Measurements from ENCODE around the gene CHD1.

GRCh38 chr5:98927989-98928872 lies 576 bp downstream of the CHD1 start:
- TF ChIP-seq DRAP1 (CRISPR knock-in tag; IDR thresholded peaks at IDR 0.05) (no peak), ZC3H13 (CRISPR knock-in tag; IDR thresholded peaks at IDR 0.05) (no peak), ZNF430 (CRISPR knock-in tag; IDR thresholded peaks at IDR 0.05) (no peak), SOX6 (IDR thresholded peaks at IDR 0.05) (no peak), SOX6 (CRISPR knock-in tag; IDR thresholded peaks at IDR 0.05) (no peak), EZH2 (conservative IDR thresholded peaks at IDR 0.05; ENCODE audit: low read depth, low read length) (no peak), SKI (IDR thresholded peaks at IDR 0.05; ENCODE audit: partially characterized antibody) (no peak), TBL1XR1 (IDR thresholded peaks at IDR 0.05; ENCODE audit: borderline replicate concordance, low read length, partially characterized antibody) (no peak), PBX3 (CRISPR knock-in tag; IDR thresholded peaks at IDR 0.05; ENCODE audit: borderline replicate concordance) (no peak), CTCF (CRISPR knock-in tag; IDR thresholded peaks at IDR 0.05) (no peak)

All from HepG2 (cell line).